IMR-90 (cell line): ENCODE measurements around the gene RIPK1. TPM values are rescaled to one million over a fixed set of nuclear protein-coding genes. Genes with fewer than 3 reads are reported as not detected.
A peak's percentile ranks its signal among the peaks of the same experiment; 100 is the strongest.

Experiments used
- ATAC-seq: fragments of 200-7000 bp; cut with Tn5 transposase; 2 replicates; pipeline ENCODE4 v1.9.1; 2020; ENCODE audit warnings: low read depth, mild to moderate bottlenecking, moderate library complexity
- BruUV-seq: library from RNA; stranded (reverse); fragments of 400-500 nt; replicated peaks from 2 replicates; lab custom pipeline; 2021; lab: Mats Ljungman, UMichigan
- CTCF ChIA-PET: fragments of 300-600 bp; formaldehyde crosslinking; extraction: SDS; loops from one replicate; lab custom pipeline; 2021; ENCODE audit warnings: antibody characterized with exemption; lab: Yijun Ruan, JAX
- POLR2A ChIA-PET: fragments of 300-600 bp; sonication (Branson Sonifier 250); formaldehyde crosslinking; loops from one replicate; lab custom pipeline; 2022; ENCODE audit warnings: antibody characterized with exemption; ENCODE audit not compliant: unreplicated experiment; lab: Charles Lee
- DNase-seq: peaks from one replicate; pipeline ENCODE4 v3.0.0; 2013
- H2AFZ ChIP-seq: replicated peaks from 2 replicates; pipeline ENCODE3; 2013; ENCODE audit warnings: low read length, mild to moderate bottlenecking; ENCODE audit not compliant: poor library complexity
- H2AK5ac ChIP-seq: 2 replicates; pipeline ENCODE4 v1.6.1; 2013; ENCODE audit warnings: low read depth, low read length, inconsistent platforms
- H2AK9ac ChIP-seq: replicated peaks from 2 replicates; pipeline ENCODE3; 2013; ENCODE audit warnings: mild to moderate bottlenecking, low read depth, low read length, moderate library complexity; ENCODE audit not compliant: poor library complexity
- H2BK120ac ChIP-seq: 2 replicates; pipeline ENCODE4 v1.6.1; 2013; ENCODE audit warnings: low read depth, low read length, inconsistent platforms
- H2BK15ac ChIP-seq: 3 replicates; pipeline ENCODE4 v1.6.1; 2013; ENCODE audit warnings: low read depth, low read length, inconsistent platforms
- H2BK20ac ChIP-seq: 2 replicates; pipeline ENCODE4 v1.6.1; 2013; ENCODE audit warnings: low read depth, mild to moderate bottlenecking, inconsistent platforms, low read length, moderate library complexity
- H2BK5ac ChIP-seq: 2 replicates; pipeline ENCODE4 v1.6.1; 2013; ENCODE audit warnings: mild to moderate bottlenecking, low read depth, low read length, inconsistent platforms; ENCODE audit not compliant: poor library complexity, severe bottlenecking
- H3K14ac ChIP-seq: replicated peaks from 2 replicates; pipeline ENCODE4 v1.6.1; 2013; ENCODE audit warnings: low read depth, low read length, inconsistent platforms
- H3K18ac ChIP-seq: 2 replicates; pipeline ENCODE4 v1.6.1; 2013; ENCODE audit warnings: low read depth, low read length, control low read depth
- H3K23ac ChIP-seq: 2 replicates; pipeline ENCODE4 v1.6.1; 2013; ENCODE audit warnings: low read depth, low read length, inconsistent platforms
- H3K27ac ChIP-seq: 2 replicates; pipeline ENCODE4 v1.5.1; 2013; ENCODE audit warnings: mild to moderate bottlenecking, control low read depth, low read length; ENCODE audit not compliant: insufficient read depth
- H3K27me3 ChIP-seq: 2 replicates; pipeline ENCODE4 v1.6.1; 2013; ENCODE audit warnings: low read length; ENCODE audit not compliant: control insufficient read depth, insufficient read depth
- H3K36me3 ChIP-seq: 2 replicates; pipeline ENCODE4 v1.6.1; 2013; ENCODE audit warnings: low read length, mixed read lengths; ENCODE audit not compliant: control insufficient read depth, insufficient read depth
- H3K4ac ChIP-seq: 2 replicates; pipeline ENCODE4 v1.6.1; 2013; ENCODE audit warnings: low read depth, low read length, inconsistent platforms
- H3K4me1 ChIP-seq: 2 replicates; pipeline ENCODE4 v1.6.1; 2013; ENCODE audit warnings: low read length, mixed read lengths; ENCODE audit not compliant: control insufficient read depth, insufficient read depth
- H3K4me2 ChIP-seq: 2 replicates; pipeline ENCODE4 v1.6.1; 2013; ENCODE audit warnings: low read depth, mild to moderate bottlenecking, control low read depth, low read length, moderate library complexity
- H3K4me3 ChIP-seq: 2 replicates; pipeline ENCODE4 v1.5.1; 2013; ENCODE audit warnings: low read depth, mild to moderate bottlenecking, control low read depth, low read length, moderate library complexity; ENCODE audit not compliant: insufficient read depth
- H3K56ac ChIP-seq: 2 replicates; pipeline ENCODE4 v1.6.1; 2013; ENCODE audit warnings: low read length, inconsistent platforms; ENCODE audit not compliant: insufficient read depth; ENCODE audit errors: extremely low read depth
- H3K79me1 ChIP-seq, 2 experiments: 2 replicates each; pipeline ENCODE4 v1.6.1; 2013; ENCODE audit warnings: low read length in 2 of 2, inconsistent platforms in 1 of 2, low read depth in 1 of 2
- H3K9ac ChIP-seq: 2 replicates; pipeline ENCODE4 v1.6.1; 2013; ENCODE audit warnings: low read depth, low read length, control low read depth
- H3K9me1 ChIP-seq: 2 replicates; pipeline ENCODE4 v1.6.1; 2013; ENCODE audit warnings: low read length, inconsistent platforms; ENCODE audit not compliant: insufficient read depth
- H3K9me3 ChIP-seq: 2 replicates; pipeline ENCODE4 v1.6.1; 2013; ENCODE audit warnings: low read length; ENCODE audit not compliant: control insufficient read depth, insufficient read depth
- H4K20me1 ChIP-seq: 2 replicates; pipeline ENCODE4 v1.6.1; 2013; ENCODE audit warnings: low read length, inconsistent platforms; ENCODE audit not compliant: insufficient read depth
- H4K5ac ChIP-seq: 2 replicates; pipeline ENCODE4 v1.6.1; 2013; ENCODE audit warnings: mild to moderate bottlenecking, low read depth, low read length, control low read depth
- H4K8ac ChIP-seq, 2 experiments: 2 replicates each; pipeline ENCODE4 v1.6.1; 2013; ENCODE audit warnings: low read depth in 2 of 2, low read length in 2 of 2, control low read depth in 1 of 2, inconsistent platforms in 1 of 2
- H4K91ac ChIP-seq: 2 replicates; pipeline ENCODE4 v1.6.1; 2013; ENCODE audit warnings: low read depth, low read length, inconsistent platforms; ENCODE audit not compliant: insufficient read depth
- BHLHE40 ChIP-seq: fragments of 150-350 bp; IDR thresholded peaks from 2 replicates; pipeline ENCODE4 v1.6.1; 2016; ENCODE audit warnings: mild to moderate bottlenecking, low read depth, low read length
- CTCF ChIP-seq: conservative IDR thresholded peaks from 2 replicates; pipeline ENCODE4 v1.5.1; 2012; ENCODE audit warnings: mild to moderate bottlenecking, low read depth, low read length, improper control_type of control experiment
- POLR2A ChIP-seq: IDR thresholded peaks from 2 replicates; pipeline ENCODE4 v1.6.1; 2012; ENCODE audit warnings: mild to moderate bottlenecking, low read depth, low read length
- RAD21 ChIP-seq: IDR thresholded peaks from 2 replicates; pipeline ENCODE4 v1.6.1; 2012; ENCODE audit warnings: low read length, improper control_type of control experiment
- RCOR1 ChIP-seq: IDR thresholded peaks from 2 replicates; pipeline ENCODE4 v1.6.1; 2012; ENCODE audit warnings: mild to moderate bottlenecking, low read length, improper control_type of control experiment; ENCODE audit not compliant: insufficient replicate concordance
- USF2 ChIP-seq: fragments of 150-350 bp; IDR thresholded peaks from 2 replicates; pipeline ENCODE4 v1.6.1; 2017; ENCODE audit warnings: mild to moderate bottlenecking, antibody characterized with exemption, low read length, low read depth
- WGBS, 2 experiments: methylation state at CpG; one replicate each; pipeline versions ENCODE4 v1.1.5 to v1.1.7; 2013; ENCODE audit warnings: missing lambda C conversion rate in 2 of 2; ENCODE audit not compliant: insufficient read length in 1 of 2; ENCODE audit errors: extremely low coverage in 2 of 2; 5-methylcytosine and 5-hydroxymethylcytosine counted together
- dilution Hi-C: fragments of 300-500 bp; cut with HindIII; formaldehyde crosslinking; loops from one replicate; pipeline ENCODE4 v1.14.3; 2018; ENCODE audit warnings: low sequenced_read_pairs; ENCODE audit not compliant: unreplicated experiment
- in situ Hi-C: fragments of 300-500 bp; cut with MboI; formaldehyde crosslinking; loops from 3 replicates; pipeline ENCODE4 v1.14.3; 2019; ENCODE audit warnings: low sequenced_read_pairs, inconsistent platforms, mixed read lengths
- intact Hi-C: fragments of 100-400 bp; cut with micrococcal nuclease; formaldehyde crosslinking; loops from 2 replicates; pipeline ENCODE4 v1.10.0; 2022
- polyA plus RNA-seq, 3 experiments: library from polyadenylated mRNA; depleted of rRNA; stranded (reverse); fragments of >200 nt; gene quantifications; 2 replicates each; pipeline ENCODE4 v1.2.3, GENCODE V29; 2012; ENCODE audit warnings: low replicate concordance in 1 of 3
- total RNA-seq: library from RNA; depleted of rRNA; stranded (reverse); fragments of >200 nt; gene quantifications from 2 replicates; pipeline ENCODE4 v1.2.3, GENCODE V29; 2012

The RIPK1 gene
- total and polyA plus RNA-seq, 2 of the 4 experiments (the other 2 are of a cell fraction): 12.6 to 25.6 TPM

- Histone ChIP-seq H2AK5ac (no peak overlapping the region), H2BK15ac (no peak overlapping the region; the same call in 2 of the 3 replicates), H3K4me2 (peak overlapping the region; percentile 95), H2BK20ac (no peak overlapping the region), H3K14ac (peak overlapping the region; percentile 61), H3K9me3 (no peaks in the 10 kb centered on the region), H4K8ac (peak overlapping the region; percentile 15 to 92), H3K9ac (peak overlapping the region; percentile 88), H4K5ac (peak overlapping the region; percentile 82), H4K20me1 (no peaks in the 10 kb centered on the region), H3K4me1 (peaks cover 2% of the 10 kb centered on the region), H2BK120ac (peak overlapping the region; percentile 44), H3K27ac (peak overlapping the region; percentile 86), H2AK9ac (peak overlapping the region; percentile 83), H3K79me1 (peaks cover 0 to 17% of the 10 kb centered on the region in 2 experiments; a peak in 2 of 4 replicates), H3K27me3 (no peaks in the 10 kb centered on the region), H2BK5ac (peak overlapping the region; percentile 65), H3K4me3 (peak overlapping the region; percentile 89), H3K36me3 (no peaks in the 10 kb centered on the region), H3K23ac (peak overlapping the region; percentile 64; the same call in 1 of the 2 replicates), H3K4ac (peak overlapping the region; percentile 82), H4K91ac (peak overlapping the region; percentile 36; the same call in 1 of the 2 replicates), H3K9me1 (peaks cover 5% of the 10 kb centered on the region; the same call in 1 of the 2 replicates), H2AFZ (peak overlapping the region; percentile 93), H3K18ac (peak overlapping the region; percentile 85), H3K56ac (peak overlapping the region; percentile 43)
- POLR2A ChIA-PET: no interaction called here
- DNase-seq (peak; percentile 71), ATAC-seq (peak; percentile 85)
- CTCF ChIA-PET: no interaction called here
- in situ Hi-C loops (no loop called here), dilution Hi-C loops (no loop called here), intact Hi-C loops (loop anchor here (1.0 kb wide), 1 partner anchor 85 kb away; no protein-coding TSS in a partner anchor)
- TF ChIP-seq CTCF: 0 out of 2 replicates have a peak, but pooled peaks have one; percentile 15
- TF ChIP-seq RAD21: peak; percentile 19; the same call in 1 of the 2 replicates
- TF ChIP-seq BHLHE40: no peak
- peak; percentile 23; the same call in 1 of the 2 replicates for TF ChIP-seq POLR2A
- no peak for TF ChIP-seq RCOR1
- TF ChIP-seq USF2: no peak
- no TSS peak for BruUV-seq
- WGBS, 2 experiments: 1% methylated on average over 20 of the region's 74 CpGs; no CpG with 5 or more reads in 1 of the 2 experiments
Measured at GRCh38 chr6:3162565-3163247, 94.4 kb downstream of the RIPK1 start.
